H1 (cell line): Measurements from ENCODE around the gene CPZ. TPM values are rescaled to one million over a fixed set of nuclear protein-coding genes. Genes with fewer than 3 reads are reported as not detected.
A peak's percentile ranks its signal among the peaks of the same experiment; 100 is the strongest.

Source experiments
- CTCF ChIA-PET: fragments of 300-600 bp; sonication (Branson Sonifier 250); formaldehyde crosslinking; loops from one replicate; lab custom pipeline; 2021; ENCODE audit not compliant: partially characterized antibody; lab: Charles Lee
- POLR2A ChIA-PET: fragments of 300-600 bp; sonication (Branson Sonifier 250); formaldehyde crosslinking; loops from one replicate; lab custom pipeline; 2021; ENCODE audit warnings: inconsistent platforms; ENCODE audit not compliant: partially characterized antibody; lab: Charles Lee
- DNase-seq, 2 experiments: peaks; one replicate each; pipeline versions ENCODE4 v3.0.0 to v3.0.0-alpha.2; 2010 to 2022; ENCODE audit warnings: low spot score in 2 of 2, low read depth in 1 of 2, mixed read lengths in 1 of 2
- FAIRE-seq: peaks from 2 replicates; lab custom pipeline; 2011; peaks lifted over from hg19 to GRCh38; lab: Jason Lieb, UNC
- H2AFZ ChIP-seq: 2 replicates; pipeline ENCODE4 v1.8.1; 2012; ENCODE audit warnings: low read length, inconsistent platforms
- H2AK5ac ChIP-seq: 2 replicates; pipeline ENCODE4 v1.6.1; 2013; ENCODE audit warnings: low read depth, low read length
- H2BK120ac ChIP-seq: replicated peaks from 2 replicates; pipeline ENCODE3; 2013; ENCODE audit warnings: low read depth, low read length, inconsistent platforms
- H2BK12ac ChIP-seq: 2 replicates; pipeline ENCODE4 v1.6.1; 2013; ENCODE audit warnings: low read depth, low read length
- H2BK15ac ChIP-seq: 2 replicates; pipeline ENCODE4 v1.6.1; 2013; ENCODE audit warnings: low read length
- H2BK20ac ChIP-seq: 2 replicates; pipeline ENCODE4 v1.6.1; 2013; ENCODE audit warnings: low read length
- H2BK5ac ChIP-seq: 2 replicates; pipeline ENCODE4 v1.6.1; 2013; ENCODE audit warnings: low read depth, low read length
- H3K14ac ChIP-seq: 2 replicates; pipeline ENCODE4 v1.6.1; 2013; ENCODE audit warnings: inconsistent platforms; ENCODE audit not compliant: insufficient read length
- H3K18ac ChIP-seq: 2 replicates; pipeline ENCODE4 v1.6.1; 2013; ENCODE audit warnings: low read length; ENCODE audit errors: extremely low read depth
- H3K23ac ChIP-seq: 2 replicates; pipeline ENCODE4 v1.6.1; 2013; ENCODE audit warnings: inconsistent platforms; ENCODE audit not compliant: insufficient read length
- H3K23me2 ChIP-seq: 2 replicates; pipeline ENCODE4 v1.6.1; 2013; ENCODE audit warnings: low read depth, low read length
- H3K27ac ChIP-seq: 2 replicates; pipeline ENCODE4 v1.6.1; 2011; ENCODE audit warnings: low read depth, low read length, inconsistent platforms
- H3K27me3 ChIP-seq, 4 experiments: replicated peaks in 1 of 4; 1 replicate in 1 of 4; 2 replicates in 3 of 4; pipeline versions ENCODE4 v1.6.1 to v1.8.1; 2011 to 2013; ENCODE audit warnings: low read length in 3 of 4, mild to moderate bottlenecking in 3 of 4, inconsistent platforms in 2 of 4, mixed read lengths in 2 of 4, moderate library complexity in 1 of 4; ENCODE audit not compliant: control insufficient read depth in 3 of 4, insufficient read depth in 3 of 4; ENCODE audit errors: extremely low read depth in 1 of 4
- H3K36me3 ChIP-seq, 4 experiments: 2 replicates each; pipeline versions ENCODE4 v1.6.1 to v1.8.1; 2011 to 2013; ENCODE audit warnings: mild to moderate bottlenecking in 4 of 4, low read length in 3 of 4, moderate library complexity in 2 of 4, control low read depth in 1 of 4, inconsistent platforms in 1 of 4; ENCODE audit not compliant: insufficient read depth in 4 of 4, control insufficient read depth in 2 of 4
- H3K4ac ChIP-seq: replicated peaks from 2 replicates; pipeline ENCODE3; 2013; ENCODE audit warnings: low read length, low read depth, mixed read lengths, inconsistent platforms; ENCODE audit not compliant: insufficient read length
- H3K4me1 ChIP-seq, 4 experiments: replicated peaks in 1 of 4; 1 replicate in 1 of 4; 2 replicates in 3 of 4; pipeline versions ENCODE4 v1.6.1 to v1.8.1; 2011 to 2013; ENCODE audit warnings: low read length in 3 of 4, inconsistent platforms in 2 of 4, mixed read lengths in 1 of 4; ENCODE audit not compliant: insufficient read depth in 4 of 4, control insufficient read depth in 3 of 4
- H3K4me2 ChIP-seq, 2 experiments: 2 replicates each; pipeline versions ENCODE4 v1.6.1 to v1.8.1; 2011 to 2013; ENCODE audit warnings: low read depth in 2 of 2, low read length in 2 of 2, control low read depth in 1 of 2, inconsistent platforms in 1 of 2, mild to moderate bottlenecking in 1 of 2; ENCODE audit not compliant: insufficient read depth in 1 of 2
- H3K4me3 ChIP-seq, 4 experiments: fragments of 200-600, 300-600 bp in 1 of 4; sonication (generic), shearing (Covaris generic), sonication (Bioruptor Twin) in 1 of 4; 2 replicates each; pipeline versions ENCODE4 v1.5.1 to v1.8.1; 2011 to 2016; ENCODE audit warnings: low read length in 4 of 4, low read depth in 3 of 4, control low read depth in 2 of 4, inconsistent platforms in 2 of 4, mild to moderate bottlenecking in 2 of 4, mixed read lengths in 1 of 4, moderate library complexity in 1 of 4; ENCODE audit not compliant: insufficient read depth in 2 of 4; ENCODE audit errors: extremely low read depth in 1 of 4
- H3K56ac ChIP-seq: replicated peaks from 2 replicates; pipeline ENCODE3; 2013; ENCODE audit warnings: low read depth, mild to moderate bottlenecking, mixed read lengths, low read length, inconsistent platforms; ENCODE audit not compliant: insufficient read length
- H3K79me1 ChIP-seq: 2 replicates; pipeline ENCODE4 v1.6.1; 2013; ENCODE audit warnings: low read depth, low read length, control low read depth
- H3K79me2 ChIP-seq, 2 experiments: 2 replicates each; pipeline versions ENCODE4 v1.6.1 to v1.8.1; 2012 to 2013; ENCODE audit warnings: low read length in 2 of 2, mild to moderate bottlenecking in 2 of 2, inconsistent platforms in 1 of 2; ENCODE audit not compliant: insufficient read depth in 2 of 2, control insufficient read depth in 1 of 2
- H3K9ac ChIP-seq, 4 experiments: replicated peaks in 1 of 4; 1 replicate in 1 of 4; 2 replicates in 3 of 4; pipeline versions ENCODE4 v1.6.1 to v1.8.1; 2011 to 2013; ENCODE audit warnings: low read depth in 3 of 4, low read length in 3 of 4, control low read depth in 2 of 4, mild to moderate bottlenecking in 2 of 4, moderate library complexity in 2 of 4, inconsistent platforms in 1 of 4; ENCODE audit errors: extremely low read depth in 1 of 4
- H3K9me3 ChIP-seq, 2 experiments: 2 replicates each; pipeline versions ENCODE4 v1.6.1 to v1.8.1; 2012 to 2013; ENCODE audit warnings: mild to moderate bottlenecking in 2 of 2, moderate library complexity in 2 of 2, control low read depth in 1 of 2, inconsistent platforms in 1 of 2, low read depth in 1 of 2, low read length in 1 of 2, mixed read lengths in 1 of 2; ENCODE audit not compliant: insufficient read depth in 2 of 2
- H4K20me1 ChIP-seq, 2 experiments: replicated peaks in 1 of 2; 2 replicates each; pipeline versions ENCODE3 to v1.8.1; 2011 to 2013; ENCODE audit warnings: inconsistent platforms in 2 of 2, low read length in 2 of 2, mild to moderate bottlenecking in 1 of 2; ENCODE audit not compliant: insufficient read depth in 2 of 2, control insufficient read depth in 1 of 2
- H4K5ac ChIP-seq: 2 replicates; pipeline ENCODE4 v1.6.1; 2013; ENCODE audit warnings: low read length, low read depth, mixed read lengths, inconsistent platforms; ENCODE audit not compliant: insufficient read length
- H4K8ac ChIP-seq: 2 replicates; pipeline ENCODE4 v1.8.0; 2013; ENCODE audit warnings: mild to moderate bottlenecking, moderate library complexity, low read length, inconsistent platforms; ENCODE audit not compliant: insufficient read depth; ENCODE audit errors: extremely low read depth
- H4K91ac ChIP-seq: replicated peaks from 2 replicates; pipeline ENCODE3; 2013; ENCODE audit warnings: low read length, mixed read lengths, inconsistent platforms; ENCODE audit not compliant: insufficient read length
- CEBPB ChIP-seq: IDR thresholded peaks from 2 replicates; pipeline ENCODE4 v1.6.1; 2012; ENCODE audit warnings: low read depth, low read length
- EGR1 ChIP-seq: IDR thresholded peaks from 2 replicates; pipeline ENCODE4 v1.6.1; 2011; ENCODE audit warnings: low read depth, low read length, borderline replicate concordance
- HDAC2 ChIP-seq, 2 experiments: fragments of 300-600 bp in 1 of 2; sonication (generic) in 1 of 2; IDR thresholded peaks; 2 replicates each; pipeline ENCODE4 v1.6.1; 2011 to 2012; ENCODE audit warnings: low read depth in 2 of 2, low read length in 2 of 2, mild to moderate bottlenecking in 2 of 2, moderate library complexity in 2 of 2, borderline replicate concordance in 1 of 2, inconsistent platforms in 1 of 2
- POU5F1 ChIP-seq: IDR thresholded peaks from 2 replicates; pipeline ENCODE4 v1.6.1; 2011; ENCODE audit warnings: low read depth, mild to moderate bottlenecking, low read length, moderate library complexity
- RNF2 ChIP-seq: fragments of 200-900, 300-1000 bp; sonication (generic); IDR thresholded peaks from 2 replicates; pipeline ENCODE4 v1.7.1; 2016; ENCODE audit warnings: borderline replicate concordance, low read depth, mild to moderate bottlenecking, antibody characterized with exemption, low read length; ENCODE audit not compliant: poor library complexity, severe bottlenecking; ENCODE audit errors: missing control alignments
- SP2 ChIP-seq: IDR thresholded peaks from 2 replicates; pipeline ENCODE4 v1.6.1; 2012; ENCODE audit warnings: mild to moderate bottlenecking, low read length, inconsistent platforms
- SP4 ChIP-seq: IDR thresholded peaks from 2 replicates; pipeline ENCODE4 v1.6.1; 2012; ENCODE audit warnings: low read length, inconsistent platforms
- SRF ChIP-seq: IDR thresholded peaks from 2 replicates; pipeline ENCODE4 v1.6.1; 2011; ENCODE audit warnings: mild to moderate bottlenecking, low read depth, low read length, moderate library complexity
- TAF1 ChIP-seq: IDR thresholded peaks from 2 replicates; pipeline ENCODE4 v1.6.1; 2011; ENCODE audit warnings: mild to moderate bottlenecking, low read depth, low read length
- TBP ChIP-seq: IDR thresholded peaks from 2 replicates; pipeline ENCODE4 v1.6.1; 2011; ENCODE audit warnings: low read depth, low read length, improper control_type of control experiment
- TEAD4 ChIP-seq: IDR thresholded peaks from 2 replicates; pipeline ENCODE4 v1.6.1; 2012; ENCODE audit warnings: low read depth, low read length, inconsistent platforms, mixed read lengths
- WGBS, 2 experiments: shearing (Covaris generic) in 1 of 2; methylation state at CpG; one replicate each; pipeline versions ENCODE4 v1.1.6 to v1.1.7; 2013 to 2015; ENCODE audit warnings: low lambda C conversion rate in 2 of 2, mixed read lengths in 2 of 2, inconsistent platforms in 1 of 2, low coverage in 1 of 2, missing lambda C conversion rate in 1 of 2; ENCODE audit not compliant: insufficient replicate concordance in 2 of 2, insufficient coverage in 1 of 2, insufficient read length in 1 of 2; ENCODE audit errors: extremely low coverage in 1 of 2, missing lambda C conversion rate in 1 of 2; 5-methylcytosine and 5-hydroxymethylcytosine counted together
- polyA plus RNA-seq, 7 experiments: library from polyadenylated mRNA; depleted of rRNA in 3 of 7; stranded (reverse) in 5 of 7; unstranded in 2 of 7; fragments of >200 nt in 5 of 7; fragments of 200-250 nt in 2 of 7; gene quantifications; 1 replicate in 5 of 7; 2 replicates in 1 of 7; 4 replicates in 1 of 7; pipeline versions ENCODE4 v1.2.1 to v1.2.3, GENCODE V29; 2011 to 2013; ENCODE audit warnings: missing spikeins in 2 of 7, mixed read lengths in 2 of 7
- total RNA-seq: library from RNA; stranded (reverse); fragmentation: NEBNext Ultra II Directional; extraction: Animal tissue kit (Norgen Biotek cat#: 25700); gene quantifications from 2 replicates; pipeline ENCODE4 v1.2.1, GENCODE V29; 2021
- TF ChIP-seq, protein P1 (sequence below): IDR thresholded peaks from 2 replicates; pipeline ENCODE4 v1.6.1; 2012; ENCODE audit warnings: low read length, inconsistent platforms

The CPZ gene
- total and polyA plus RNA-seq, 2 of the 8 experiments (the other 6 are each of a cell fraction or from before 2014, with no cell fraction given) = 28.8 to 40.7 TPM

DNA sequence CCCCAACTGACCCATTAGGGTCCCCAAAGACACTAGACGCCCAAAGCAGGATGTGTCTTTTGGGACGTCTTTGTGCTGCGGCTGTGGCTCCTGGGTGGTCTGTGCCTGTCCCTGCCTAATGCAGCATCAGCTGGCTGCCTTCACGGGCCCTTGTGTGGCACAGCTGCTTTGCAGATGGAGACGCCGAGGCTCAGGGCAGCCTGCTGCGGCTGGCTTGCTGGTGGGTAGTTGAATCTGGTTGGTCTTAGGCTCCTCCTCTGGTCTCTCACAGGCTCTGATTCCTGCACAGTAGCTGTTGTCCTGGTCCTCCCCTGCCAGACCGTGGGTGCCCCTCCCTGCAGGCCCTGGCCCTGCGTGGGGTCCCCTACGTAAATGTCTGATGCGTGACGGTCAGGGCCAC, 8.1 kb downstream of the CPZ start:
- no peak for TF ChIP-seq SRF
- TF ChIP-seq SP2 = no peak
- no peak for TF ChIP-seq SP4
- no peak for TF ChIP-seq RNF2
- no peak for TF ChIP-seq TBP
- no peak for TF ChIP-seq POU5F1
- no peak for TF ChIP-seq TEAD4
- TF ChIP-seq TAF1 = no peak
- TF ChIP-seq HDAC2 (IDR thresholded peaks at IDR 0.05; ENCODE audit: borderline replicate concordance in 1 of 2, low read depth in 2 of 2, low read length in 2 of 2) = no peak
- TF ChIP-seq CEBPB = no peak
- TF ChIP-seq, protein P1, sequence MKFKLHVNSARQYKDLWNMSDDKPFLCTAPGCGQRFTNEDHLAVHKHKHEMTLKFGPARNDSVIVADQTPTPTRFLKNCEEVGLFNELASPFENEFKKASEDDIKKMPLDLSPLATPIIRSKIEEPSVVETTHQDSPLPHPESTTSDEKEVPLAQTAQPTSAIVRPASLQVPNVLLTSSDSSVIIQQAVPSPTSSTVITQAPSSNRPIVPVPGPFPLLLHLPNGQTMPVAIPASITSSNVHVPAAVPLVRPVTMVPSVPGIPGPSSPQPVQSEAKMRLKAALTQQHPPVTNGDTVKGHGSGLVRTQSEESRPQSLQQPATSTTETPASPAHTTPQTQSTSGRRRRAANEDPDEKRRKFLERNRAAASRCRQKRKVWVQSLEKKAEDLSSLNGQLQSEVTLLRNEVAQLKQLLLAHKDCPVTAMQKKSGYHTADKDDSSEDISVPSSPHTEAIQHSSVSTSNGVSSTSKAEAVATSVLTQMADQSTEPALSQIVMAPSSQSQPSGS = no peak
- TF ChIP-seq EGR1 = no peak
- H3K4ac ChIP-seq = no peak overlapping the region
- H4K8ac ChIP-seq = no peak overlapping the region; the same call in 1 of the 2 replicates
- peaks cover 0 to 12% (median 7%) of the 10 kb centered on the region in 4 experiments; a peak in 4 of 8 replicates for H3K36me3 ChIP-seq
- no peaks in the 10 kb centered on the region for H3K4me1 ChIP-seq
- H2AFZ ChIP-seq = no peak overlapping the region
- H2BK12ac ChIP-seq = no peak overlapping the region
- H3K79me2 ChIP-seq = peaks cover 0 to 10% of the 10 kb centered on the region in 2 experiments; a peak in 1 of 4 replicates
- no peak overlapping the region for H4K5ac ChIP-seq
- no peak overlapping the region for H3K4me2 ChIP-seq
- no peak overlapping the region for H2BK20ac ChIP-seq
- peaks cover 4% of the 10 kb centered on the region; the same call in 1 of the 2 replicates for H3K23me2 ChIP-seq
- H2AK5ac ChIP-seq = no peak overlapping the region
- peaks cover 6% of the 10 kb centered on the region; the same call in 1 of the 2 replicates for H3K79me1 ChIP-seq
- H3K9ac ChIP-seq = no peak overlapping the region
- no peak overlapping the region for H2BK15ac ChIP-seq
- CTCF ChIA-PET = interaction anchor here (0.8 to 2.1 kb wide), 3 partner anchors 132 to 433 kb away, joined by 3 to 11 read pairs (median 3); no protein-coding TSS in a partner anchor
- 88% methylated on average over 10 of the region's 12 CpGs; no CpG with 5 or more reads in 1 of the 2 experiments for WGBS, 2 experiments
- H3K18ac ChIP-seq = no peak overlapping the region
- no peak for FAIRE-seq
- H3K56ac ChIP-seq = no peak overlapping the region
- DNase-seq = no peak
- no peak overlapping the region for H2BK120ac ChIP-seq
- H4K91ac ChIP-seq = no peak overlapping the region
- H4K20me1 ChIP-seq = peaks cover 6 to 21% of the 10 kb centered on the region in 2 experiments
- no peak overlapping the region for H3K27ac ChIP-seq
- POLR2A ChIA-PET = interaction anchor here (0.6 kb wide), 1 partner anchor 155 kb away, joined by 3 read pairs; no protein-coding TSS in a partner anchor
- H3K23ac ChIP-seq = no peak overlapping the region
- no peaks in the 10 kb centered on the region for H3K9me3 ChIP-seq
- peak overlapping the region; percentile 44; the same call in 1 of the 2 replicates for H2BK5ac ChIP-seq
- H3K27me3 ChIP-seq = no peaks in the 10 kb centered on the region
- no peak overlapping the region for H3K4me3 ChIP-seq
- H3K14ac ChIP-seq = no peak overlapping the region
